Erythroblast (primary cell): Measurements from ENCODE around the gene KAZN.

Experiments
- GATA1 ChIP-seq: IDR thresholded peaks from 2 replicates; pipeline ENCODE4 v1.6.1; 2011; ENCODE audit warnings: low read depth, mild to moderate bottlenecking, control low read depth, low read length, moderate library complexity
- POLR2A ChIP-seq: IDR thresholded peaks from 2 replicates; pipeline ENCODE4 v1.6.1; 2011; ENCODE audit warnings: mild to moderate bottlenecking, low read length

DNA sequence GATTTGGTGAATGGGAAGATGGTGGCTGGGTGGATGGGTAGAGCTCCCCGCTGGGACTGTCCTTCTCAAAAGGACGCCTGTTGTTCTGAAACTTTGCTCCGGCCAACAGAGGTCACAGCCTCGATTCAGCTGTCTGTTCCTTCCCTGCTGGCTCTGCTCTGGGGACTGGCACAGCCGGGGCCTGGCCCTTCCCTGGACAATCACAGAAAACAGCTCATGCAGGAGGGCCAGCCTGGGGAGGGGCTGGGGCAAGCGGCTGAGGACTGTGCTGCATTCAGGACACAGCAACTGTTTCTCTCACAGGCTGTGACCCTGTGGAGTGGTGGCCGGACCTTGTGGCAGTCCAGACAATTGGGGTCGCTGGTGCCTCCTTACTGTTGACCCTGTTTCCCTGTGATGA is 444.4 kb downstream of the KAZN start:
- no peak for TF ChIP-seq POLR2A
- no peak for TF ChIP-seq GATA1
